Measurements from ENCODE around the gene QSER1. TPM values are rescaled to one million over a fixed set of nuclear protein-coding genes. Genes with fewer than 3 reads are reported as not detected.

The QSER1 gene
- total RNA-seq, 1 donor from 2014 or later = 75.3 TPM

DNA sequence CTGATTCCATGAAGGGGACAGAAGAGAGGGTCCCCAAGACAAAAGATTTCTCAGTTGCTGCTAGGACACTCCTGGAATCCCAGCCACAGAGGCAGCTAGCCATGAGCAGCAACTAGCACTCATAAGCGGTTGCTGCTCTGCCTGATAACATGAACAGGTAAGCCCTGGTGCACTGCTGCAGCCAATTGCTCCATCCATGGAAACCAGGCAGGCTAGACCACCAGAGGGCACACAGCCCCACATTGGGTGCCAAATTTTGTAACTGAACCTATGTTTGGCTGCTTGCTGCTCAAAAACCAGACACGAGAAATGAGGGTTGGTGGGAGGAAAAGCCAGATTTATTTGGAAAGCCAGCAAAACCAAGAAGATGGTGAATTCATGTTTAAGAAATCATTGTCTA, 21.9 kb upstream of the QSER1 start:
- peak; percentile 27 for DNase-seq
- Mint-ChIP-seq H3K27me3 (ENCODE audit: unreplicated experiment) (peaks cover 3% of the 10 kb centered on the region), H3K27ac (ENCODE audit: unreplicated experiment) (no peak overlapping the region), H3K36me3 (ENCODE audit: unreplicated experiment) (no peaks in the 10 kb centered on the region), H3K9me3 (ENCODE audit: unreplicated experiment) (no peaks in the 10 kb centered on the region), H3K4me3 (ENCODE audit: unreplicated experiment) (no peak overlapping the region), H3K4me1 (ENCODE audit: low read depth, unreplicated experiment) (no peaks in the 10 kb centered on the region)
- no peak for TF ChIP-seq CTCF (IDR thresholded peaks at IDR 0.05; ENCODE audit: partially characterized antibody, unreplicated experiment)

- TF ChIP-seq CTCF (IDR thresholded peaks at IDR 0.05; ENCODE audit: partially characterized antibody, unreplicated experiment) = no peak
- H3K27ac Mint-ChIP-seq (ENCODE audit: unreplicated experiment) = no peak overlapping the region
- H3K4me3 Mint-ChIP-seq (ENCODE audit: unreplicated experiment) = no peak overlapping the region
- no peaks in the 10 kb centered on the region for H3K27me3 Mint-ChIP-seq (ENCODE audit: unreplicated experiment)
- H3K36me3 Mint-ChIP-seq (ENCODE audit: unreplicated experiment) = no peaks in the 10 kb centered on the region
- no peak for DNase-seq
- H3K4me1 Mint-ChIP-seq (ENCODE audit: low read depth, unreplicated experiment) = no peaks in the 10 kb centered on the region
- H3K9me3 Mint-ChIP-seq (ENCODE audit: unreplicated experiment) = no peaks in the 10 kb centered on the region
Observed at GRCh38 chr11:32874132-32874531, 18.5 kb upstream of the QSER1 start.

- no peak overlapping the region for H3K27ac Mint-ChIP-seq (ENCODE audit: unreplicated experiment)
Observed at GRCh38 chr11:32881286-32881685, 11.3 kb upstream of the QSER1 start.

GRCh38 chr11:32883421-32883820, 9.2 kb upstream of the QSER1 start:
- Mint-ChIP-seq H3K27me3 (ENCODE audit: unreplicated experiment) (no peaks in the 10 kb centered on the region), H3K36me3 (ENCODE audit: unreplicated experiment) (no peaks in the 10 kb centered on the region), H3K9me3 (ENCODE audit: unreplicated experiment) (no peaks in the 10 kb centered on the region), H3K4me3 (ENCODE audit: unreplicated experiment) (no peak overlapping the region), H3K27ac (ENCODE audit: unreplicated experiment) (no peak overlapping the region), H3K4me1 (ENCODE audit: low read depth, unreplicated experiment) (no peaks in the 10 kb centered on the region)
- TF ChIP-seq CTCF (IDR thresholded peaks at IDR 0.05; ENCODE audit: partially characterized antibody, unreplicated experiment) = no peak
- no peak for DNase-seq

More at GRCh38 chr11:32881286-32881685, 11.3 kb upstream of the QSER1 start:
- no peaks in the 10 kb centered on the region for H3K27me3 Mint-ChIP-seq (ENCODE audit: unreplicated experiment)
- DNase-seq = no peak
- no peaks in the 10 kb centered on the region for H3K4me1 Mint-ChIP-seq (ENCODE audit: low read depth, unreplicated experiment)
- no peaks in the 10 kb centered on the region for H3K36me3 Mint-ChIP-seq (ENCODE audit: unreplicated experiment)
- H3K4me3 Mint-ChIP-seq (ENCODE audit: unreplicated experiment) = no peak overlapping the region
- no peaks in the 10 kb centered on the region for H3K9me3 Mint-ChIP-seq (ENCODE audit: unreplicated experiment)
- no peak for TF ChIP-seq CTCF (IDR thresholded peaks at IDR 0.05; ENCODE audit: partially characterized antibody, unreplicated experiment)

DNA sequence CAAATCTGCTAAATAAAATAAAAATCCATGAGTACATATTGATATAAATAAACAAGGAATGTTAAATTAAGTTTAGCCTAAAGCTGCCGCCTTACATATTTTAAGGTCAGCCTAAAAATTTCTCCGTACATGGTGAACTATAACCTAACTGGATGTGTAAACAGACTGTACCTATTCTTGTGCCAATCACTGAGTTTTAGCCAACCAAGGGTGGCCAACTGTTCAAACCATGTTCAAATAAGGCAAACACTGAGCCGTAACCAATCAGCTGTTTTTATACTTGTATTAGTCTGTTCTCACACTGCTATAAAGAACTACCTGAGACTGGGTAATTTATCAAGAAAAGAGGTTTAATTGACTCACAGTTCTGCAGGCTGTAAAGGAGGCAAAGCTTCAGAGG, 8.6 kb upstream of the QSER1 start:
- no peaks in the 10 kb centered on the region for H3K36me3 Mint-ChIP-seq (ENCODE audit: unreplicated experiment)
- H3K9me3 Mint-ChIP-seq (ENCODE audit: unreplicated experiment) = peaks cover 3% of the 10 kb centered on the region
- no peak overlapping the region for H3K27ac Mint-ChIP-seq (ENCODE audit: unreplicated experiment)
- H3K4me1 Mint-ChIP-seq (ENCODE audit: low read depth, unreplicated experiment) = no peaks in the 10 kb centered on the region
- H3K4me3 Mint-ChIP-seq (ENCODE audit: unreplicated experiment) = no peak overlapping the region
- no peaks in the 10 kb centered on the region for H3K27me3 Mint-ChIP-seq (ENCODE audit: unreplicated experiment)
- no peak for DNase-seq
- no peak for TF ChIP-seq CTCF (IDR thresholded peaks at IDR 0.05; ENCODE audit: partially characterized antibody, unreplicated experiment)
